C4-2B (cell line): Measurements from ENCODE around the gene SH3RF3.

ENCODE experiments used
- H3K27ac ChIP-seq: fragments of 450-650 bp; 2 replicates; pipeline ENCODE4 v1.5.1; 2017
- CTCF ChIP-seq: fragments of 450-650 bp; conservative IDR thresholded peaks from 2 replicates; pipeline ENCODE4 v1.5.1; 2017; ENCODE audit warnings: mild to moderate bottlenecking
- ZFX ChIP-seq: fragments of 450-650 bp; IDR thresholded peaks from 2 replicates; pipeline ENCODE4 v1.6.1; 2017

The SH3RF3 gene

DNA sequence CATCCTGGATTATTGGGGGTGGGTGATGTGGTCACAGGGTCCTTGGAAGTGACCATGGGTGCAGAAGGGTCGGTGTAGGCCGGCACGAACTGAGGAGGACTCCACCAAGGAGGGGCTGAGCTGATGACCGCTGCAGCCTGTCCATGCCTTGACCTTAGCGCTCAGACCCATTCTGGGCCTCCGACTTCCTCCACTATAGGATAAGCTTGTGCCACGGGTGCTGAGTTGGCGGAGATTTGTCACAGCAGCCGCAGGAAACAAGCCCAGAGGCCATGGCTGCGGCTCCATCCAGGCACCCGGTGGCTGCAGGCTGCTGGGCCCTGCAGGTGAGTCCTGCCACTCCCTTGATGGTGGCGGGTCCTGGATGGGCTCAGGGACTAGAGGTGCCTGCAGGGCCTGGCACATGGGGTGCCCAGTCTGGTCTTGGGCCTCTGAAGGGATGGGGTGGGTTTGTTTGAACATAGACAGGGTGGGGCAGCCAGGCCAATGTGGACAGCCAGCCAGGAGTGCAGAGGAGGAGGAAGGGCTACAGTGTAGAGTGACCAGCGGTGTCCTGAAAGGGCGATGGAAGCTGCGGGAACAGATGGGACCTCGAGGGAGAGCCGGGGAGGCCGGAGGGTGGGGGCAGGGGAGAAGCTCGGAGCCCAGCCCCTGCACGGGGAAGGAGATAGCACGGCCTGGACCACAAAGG lies 400.0 kb downstream of the SH3RF3 start:
- H3K27ac ChIP-seq = no peak overlapping the region
- TF ChIP-seq CTCF = no peak

DNA sequence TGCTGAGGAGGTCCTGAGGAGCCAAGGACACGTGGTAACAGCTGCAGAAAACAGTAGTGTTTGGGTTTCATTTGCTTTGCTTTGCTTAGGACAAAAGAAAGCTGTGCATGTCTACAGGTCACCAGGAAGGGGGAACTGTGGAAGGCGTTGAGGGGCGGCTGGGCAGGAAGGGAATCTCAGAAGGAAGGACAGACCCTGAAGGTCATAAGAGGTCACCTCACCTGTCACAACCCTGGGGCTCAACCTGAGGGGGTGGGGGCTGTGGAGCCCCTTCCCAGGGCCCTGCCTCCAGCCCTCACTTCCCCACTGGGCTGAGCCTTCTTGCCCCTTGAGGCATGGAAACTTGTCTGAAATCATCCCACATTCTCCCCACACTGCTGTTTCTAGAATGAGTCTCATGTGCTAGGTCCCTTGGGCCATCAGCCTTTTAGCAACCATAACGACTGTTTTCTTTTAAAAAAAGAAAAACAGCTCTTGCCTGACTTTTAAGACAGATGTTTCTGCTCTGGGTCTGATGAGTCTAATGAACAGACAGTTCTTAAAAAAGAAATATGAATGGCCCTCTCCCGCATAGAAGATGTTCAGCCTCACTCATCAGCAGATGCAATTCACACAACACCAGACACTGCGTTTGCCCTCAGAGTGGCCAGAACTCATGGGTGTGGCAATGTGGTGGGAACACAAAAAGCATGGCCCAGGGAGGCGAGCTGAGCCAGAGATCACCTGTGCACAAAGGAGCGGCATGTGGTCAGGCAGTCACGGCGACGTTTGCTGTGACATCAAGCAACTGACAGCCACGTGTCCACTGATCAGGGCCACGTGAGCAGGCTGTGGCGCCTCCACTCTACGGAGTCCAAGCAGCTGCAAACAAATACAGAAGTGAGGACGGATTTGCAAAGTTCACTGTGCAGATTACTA lies 400.8 kb downstream of the SH3RF3 start:
- H3K27ac ChIP-seq = no peak overlapping the region
- TF ChIP-seq ZFX (no peak), CTCF (no peak)

- H3K27ac ChIP-seq = no peak overlapping the region
- no peak for TF ChIP-seq CTCF
- TF ChIP-seq ZFX = no peak
These were observed 401.7 kb downstream of the SH3RF3 start for GRCh38 chr2:109530712-109531111.

- no peak for TF ChIP-seq CTCF
- no peak for TF ChIP-seq ZFX
These were observed 402.2 kb downstream of the SH3RF3 start for GRCh38 chr2:109531221-109531620.

DNA sequence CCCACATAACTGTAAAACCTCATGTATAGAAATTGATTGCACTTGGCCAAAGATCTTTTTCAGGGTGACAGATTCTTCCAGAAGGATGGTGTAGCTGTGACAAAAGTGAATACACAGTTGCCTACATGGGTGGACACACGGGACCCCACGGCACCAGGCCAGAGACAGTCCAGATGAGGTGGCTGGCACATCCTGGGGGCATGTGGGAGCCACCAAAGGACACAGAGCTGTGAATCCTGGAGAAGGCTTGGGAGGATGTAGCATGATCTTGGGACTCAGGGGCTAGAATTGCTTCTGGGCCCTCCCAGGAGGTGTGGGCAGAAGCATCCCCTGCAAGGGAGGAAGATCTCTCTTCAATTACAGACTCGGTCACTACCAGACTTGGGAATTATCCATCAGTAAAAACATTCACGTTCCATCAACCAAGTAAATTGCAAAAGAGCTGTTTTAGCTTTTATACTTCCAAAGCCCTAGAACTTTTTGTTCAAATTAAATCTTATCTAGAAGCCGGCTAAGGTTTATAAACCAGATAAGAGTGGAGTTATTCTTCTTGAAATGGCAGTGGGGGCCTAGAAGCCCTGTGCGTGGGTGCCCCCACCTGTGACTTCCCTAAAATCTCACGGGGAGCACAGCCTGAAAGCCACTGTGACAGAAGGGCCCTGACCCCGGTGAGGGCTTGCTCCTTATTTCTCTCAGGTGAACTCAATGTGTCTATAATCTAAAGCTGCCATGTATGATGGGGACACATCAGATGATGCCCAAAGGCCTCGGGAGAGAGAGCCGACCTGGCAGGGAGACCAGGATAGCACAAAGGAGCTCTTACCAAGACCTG lies 403.1 kb downstream of the SH3RF3 start:
- TF ChIP-seq ZFX (no peak), CTCF (no peak)
- no peak overlapping the region for H3K27ac ChIP-seq

More at GRCh38 chr2:109531221-109531620, 402.2 kb downstream of the SH3RF3 start:
- no peak overlapping the region for H3K27ac ChIP-seq

GRCh38 chr2:109532728-109533076 lies 403.7 kb downstream of the SH3RF3 start:
- no peak for TF ChIP-seq CTCF
- no peak for TF ChIP-seq ZFX
- no peak overlapping the region for H3K27ac ChIP-seq
